NCI-H2227 treated with DMSO at 0.1 percent for 48 hours (cell line): ENCODE measurements around the gene LDAH.

ENCODE experiments used
- DNase-seq: peaks from one replicate; lab custom pipeline; 2025; lab: John Stamatoyannopoulos, UW

The LDAH gene

GRCh38 chr2:20652141-20652540, 170.8 kb downstream of the LDAH start:
- DNase-seq = no peak

GRCh38 chr2:20651731-20652099, 171.2 kb downstream of the LDAH start:
- no peak for DNase-seq

- peak; percentile 79 for DNase-seq
These were observed 171.8 kb downstream of the LDAH start, which contains the start of gene HS1BP3 for GRCh38 chr2:20650877-20651730. TSS of gene HS1BP3 (minus strand) at chr2:20651098. CDS start at chr2:20651063, 35 bp downstream.

GRCh38 chr2:20650393-20650876, 172.5 kb downstream of the LDAH start:
- peak; percentile 34 for DNase-seq

GRCh38 chr2:20649976-20650375, 172.9 kb downstream of the LDAH start:
- DNase-seq = no peak

GRCh38 chr2:20649576-20649975, 173.3 kb downstream of the LDAH start:
- no peak for DNase-seq

GRCh38 chr2:20648831-20649230, 174.1 kb downstream of the LDAH start:
- no peak for DNase-seq

GRCh38 chr2:20648206-20648605, 174.7 kb downstream of the LDAH start:
- DNase-seq = no peak

- DNase-seq = no peak
These were observed 175.2 kb downstream of the LDAH start for GRCh38 chr2:20647738-20648137.

- DNase-seq = no peak
These were observed 175.7 kb downstream of the LDAH start for GRCh38 chr2:20647211-20647610.

GRCh38 chr2:20646446-20646845, 176.5 kb downstream of the LDAH start:
- DNase-seq = no peak

GRCh38 chr2:20645761-20646160, 177.1 kb downstream of the LDAH start:
- DNase-seq = no peak

- no peak for DNase-seq
These were observed 177.6 kb downstream of the LDAH start for GRCh38 chr2:20645301-20645701.

GRCh38 chr2:20643826-20644225, 179.1 kb downstream of the LDAH start:
- no peak for DNase-seq

- DNase-seq = no peak
These were observed 179.8 kb downstream of the LDAH start for GRCh38 chr2:20643060-20643459.

- DNase-seq = peak; percentile 41
These were observed 180.6 kb downstream of the LDAH start for GRCh38 chr2:20642055-20642971.

- DNase-seq = no peak
These were observed 181.5 kb downstream of the LDAH start for GRCh38 chr2:20641123-20641985.

GRCh38 chr2:20640411-20641122, 182.3 kb downstream of the LDAH start:
- DNase-seq = no peak

GRCh38 chr2:20638646-20639430, 184.1 kb downstream of the LDAH start:
- DNase-seq = no peak

- no peak for DNase-seq
These were observed 184.9 kb downstream of the LDAH start for GRCh38 chr2:20638014-20638413.
